Testis (tissue), 3 donors: ENCODE results near the gene SLC28A1. TPM values are rescaled to one million over a fixed set of nuclear protein-coding genes. Genes with fewer than 3 reads are reported as not detected.

ENCODE experiments used
- DNase-seq: peaks from one replicate; pipeline ENCODE4 v3.0.0-alpha.2; 2019
- H3K27ac ChIP-seq, 2 donors: fragments of 200-600 bp; sonication (generic); one replicate each; pipeline ENCODE4 v1.5.1; 2019
- H3K27me3 ChIP-seq: fragments of 200-600 bp; sonication (generic); one replicate; pipeline ENCODE4 v1.5.1; 2019
- H3K36me3 ChIP-seq: fragments of 200-600 bp; sonication (generic); one replicate; pipeline ENCODE4 v1.5.1; 2017; ENCODE audit warnings: low read depth; ENCODE audit errors: missing control alignments
- H3K4me1 ChIP-seq: fragments of 200-600 bp; sonication (generic); one replicate; pipeline ENCODE4 v1.5.1; 2019
- H3K4me3 ChIP-seq, 2 donors: fragments of 200-600 bp; sonication (generic); one replicate each; pipeline ENCODE4 v1.5.1; 2017 to 2019
- H3K9me3 ChIP-seq: fragments of 200-600 bp; sonication (generic); one replicate; pipeline ENCODE4 v1.5.1; 2017
- CTCF ChIP-seq, 3 experiments: fragments of 450-650 bp in 2 of 3; fragments of 200-600 bp in 1 of 3; sonication (generic) in 1 of 3; IDR thresholded peaks; one replicate each; pipeline ENCODE4 v1.5.1; 2016 to 2019; ENCODE audit warnings: antibody characterized with exemption in 3 of 3, mild to moderate bottlenecking in 2 of 3, moderate library complexity in 1 of 3
- POLR2A ChIP-seq: fragments of 450-650 bp; IDR thresholded peaks from one replicate; pipeline ENCODE4 v1.6.1; 2017; ENCODE audit warnings: antibody characterized with exemption, mild to moderate bottlenecking, moderate library complexity
- WGBS, 2 donors: methylation state at CpG; one replicate each; pipeline ENCODE4 v1.1.5; 2018; 5-methylcytosine and 5-hydroxymethylcytosine counted together
- intact Hi-C: fragments of 100-400 bp; cut with DNase I; formaldehyde crosslinking; loops from one replicate; pipeline ENCODE4 v1.15.1; 2023; ENCODE audit warnings: low total_unique reads
- polyA plus RNA-seq: library from polyadenylated mRNA; stranded (reverse); fragments of 350-450 nt; fragmentation: Illumina TruSeq; extraction: RNeasy Lipid Tissue Mini Kit (QIAGEN cat#74804); gene quantifications from one replicate; pipeline ENCODE4 v1.2.3, GENCODE V29; 2014; ENCODE audit warnings: low read depth, low replicate concordance; ENCODE audit not compliant: insufficient read depth
- total RNA-seq, 2 donors: library from RNA; depleted of rRNA; stranded (reverse); fragments of >200 nt; gene quantifications; one replicate each; pipeline ENCODE4 v1.2.3, GENCODE V29; 2016

The SLC28A1 gene
- total and polyA plus RNA-seq, 3 donors from 2014 or later: 0.26 to 0.31 (median 0.31) TPM

GRCh38 chr15:84886211-84886983 lies 1.9 kb downstream of the SLC28A1 start:
- Histone ChIP-seq H3K27me3 (no peaks in the 10 kb centered on the region), H3K4me3 (no peak overlapping the region), H3K27ac (no peak overlapping the region), H3K36me3 (no peaks in the 10 kb centered on the region), H3K9me3 (no peaks in the 10 kb centered on the region), H3K4me1 (peaks cover 4% of the 10 kb centered on the region)
- DNase-seq: no peak
- intact Hi-C loops: no loop called here
- 95 to 96% methylated on average over 9 to 14 of the region's 14 CpGs for WGBS, 2 donors
- TF ChIP-seq POLR2A (no peak), CTCF (IDR thresholded peaks at IDR 0.05) (no peak)

DNA sequence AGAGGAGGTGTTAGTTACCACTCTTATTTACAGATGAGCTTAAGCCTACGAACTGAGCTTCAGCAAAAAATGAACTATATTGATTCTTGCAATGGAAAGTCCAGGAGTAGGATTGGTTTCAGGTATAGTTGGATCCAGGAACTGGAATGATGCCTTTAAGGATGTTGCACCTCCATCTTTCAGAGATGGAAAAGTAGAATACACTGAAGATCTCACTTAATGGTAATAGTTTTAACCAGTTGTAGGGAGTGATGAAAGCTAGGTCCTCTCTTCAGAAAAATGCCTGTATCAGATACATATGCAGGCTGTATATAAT lies 2.5 kb downstream of the SLC28A1 start:
- Histone ChIP-seq H3K36me3 (no peaks in the 10 kb centered on the region), H3K4me3 (no peak overlapping the region), H3K27ac (no peak overlapping the region), H3K9me3 (no peaks in the 10 kb centered on the region), H3K27me3 (no peaks in the 10 kb centered on the region), H3K4me1 (peaks cover 7% of the 10 kb centered on the region)
- DNase-seq: no peak
- intact Hi-C loops: no loop called here
- 89% methylated on average over 1 of the region's 1 CpG for WGBS, 2 donors
- TF ChIP-seq POLR2A (no peak), CTCF (IDR thresholded peaks at IDR 0.05) (no peak)

DNA sequence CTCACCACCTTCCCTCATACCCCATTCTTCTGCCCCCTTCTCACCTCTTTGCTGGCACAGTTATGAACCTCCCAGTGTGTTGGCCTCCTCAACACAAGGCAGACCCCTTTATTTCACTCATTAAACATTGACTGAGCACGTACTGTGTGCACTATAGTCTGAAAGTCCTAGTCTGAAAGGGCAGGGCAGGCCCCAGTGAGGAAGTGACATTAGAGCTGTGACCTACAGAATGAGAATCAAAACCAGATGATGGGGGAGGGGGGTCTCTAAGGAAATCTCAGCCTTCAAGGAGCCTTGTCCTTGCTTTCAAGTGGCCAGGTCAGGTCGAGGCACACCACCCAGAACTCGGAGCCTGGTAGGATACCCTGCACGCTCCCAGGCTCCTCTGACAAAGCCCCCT lies 3.5 kb downstream of the SLC28A1 start:
- intact Hi-C loops: no loop called here
- Histone ChIP-seq H3K27ac (no peak overlapping the region), H3K9me3 (no peaks in the 10 kb centered on the region), H3K27me3 (no peaks in the 10 kb centered on the region), H3K4me3 (no peak overlapping the region), H3K36me3 (no peaks in the 10 kb centered on the region), H3K4me1 (peaks cover 7% of the 10 kb centered on the region)
- no peak for TF ChIP-seq POLR2A
- no peak for TF ChIP-seq CTCF (IDR thresholded peaks at IDR 0.05)
- no peak for DNase-seq
- 78 to 95% methylated on average over 4 of the region's 4 CpGs for WGBS, 2 donors

- H3K27me3 ChIP-seq: no peaks in the 10 kb centered on the region
- no peak overlapping the region for H3K4me3 ChIP-seq
- no peaks in the 10 kb centered on the region for H3K36me3 ChIP-seq
- peaks cover 7% of the 10 kb centered on the region for H3K4me1 ChIP-seq
- intact Hi-C loops: no loop called here
- TF ChIP-seq POLR2A: no peak
- no peak for TF ChIP-seq CTCF (IDR thresholded peaks at IDR 0.05)
- no peak overlapping the region for H3K27ac ChIP-seq
- H3K9me3 ChIP-seq: no peaks in the 10 kb centered on the region
- no peak for DNase-seq
- 81 to 91% methylated on average over 11 to 16 of the region's 17 CpGs for WGBS, 2 donors
Measured at GRCh38 chr15:84888639-84889038, 4.2 kb downstream of the SLC28A1 start.
